B cell (primary cell): ENCODE measurements around the gene SPCS3. TPM values are rescaled to one million over a fixed set of nuclear protein-coding genes. Genes with fewer than 3 reads are reported as not detected.

Source experiments
- ATAC-seq: fragments of 200-7000 bp; cut with Tn5 transposase; one replicate; pipeline ENCODE4 v1.10.0; 2021; ENCODE audit warnings: low read depth, mild to moderate bottlenecking, moderate number of reproducible peaks, moderate library complexity
- CTCF ChIA-PET: fragments of 350-600 bp; sonication (Branson Sonifier 250); formaldehyde crosslinking; loops from one replicate; lab custom pipeline; 2021; ENCODE audit warnings: antibody characterized with exemption, inconsistent platforms; lab: Charles Lee
- POLR2A ChIA-PET: fragments of 350-600 bp; sonication (Branson Sonifier 250); formaldehyde crosslinking; loops from one replicate; lab custom pipeline; 2021; ENCODE audit warnings: antibody characterized with exemption; lab: Charles Lee
- DNase-seq: peaks from one replicate; pipeline ENCODE4 v3.0.0; 2013
- H2AFZ ChIP-seq: 2 replicates; pipeline ENCODE4 v1.6.1; 2012; ENCODE audit warnings: mild to moderate bottlenecking, low read depth, low read length; ENCODE audit not compliant: insufficient read depth, poor library complexity, severe bottlenecking
- H3K27ac ChIP-seq, 2 donors: 1 replicate in 1 of 2; 2 replicates in 1 of 2; pipeline ENCODE4 v1.5.1; 2012 to 2013; ENCODE audit warnings: low read length in 2 of 2, mild to moderate bottlenecking in 2 of 2, moderate library complexity in 1 of 2
- H3K27me3 ChIP-seq, 4 experiments: fragments of 200-600 bp in 1 of 4; sonication (generic) in 1 of 4; replicated peaks in 1 of 4; 1 replicate in 2 of 4; 2 replicates in 2 of 4; pipeline versions ENCODE4 v1.6.1 to v1.7.0; 2013 to 2016; ENCODE audit warnings: low read length in 3 of 4, mild to moderate bottlenecking in 2 of 4, mixed read lengths in 1 of 4, moderate library complexity in 1 of 4; ENCODE audit not compliant: insufficient read depth in 4 of 4, control insufficient read depth in 3 of 4; ENCODE audit errors: control extremely low read depth in 1 of 4
- H3K36me3 ChIP-seq, 2 experiments: replicated peaks in 1 of 2; 1 replicate in 1 of 2; 2 replicates in 1 of 2; pipeline versions ENCODE4 v1.6.1 to v1.7.1; 2013; ENCODE audit warnings: low read length in 1 of 2; ENCODE audit not compliant: insufficient read depth in 2 of 2, control insufficient read depth in 1 of 2; ENCODE audit errors: control extremely low read depth in 1 of 2, extremely low read depth in 1 of 2
- H3K4me1 ChIP-seq, 2 donors: fragments of 200-600 bp in 1 of 2; sonication (generic) in 1 of 2; 1 replicate in 1 of 2; 2 replicates in 1 of 2; pipeline versions ENCODE4 v1.5.1 to v1.6.1; 2013 to 2017; ENCODE audit warnings: low read length in 2 of 2; ENCODE audit not compliant: control insufficient read depth in 2 of 2, insufficient read depth in 2 of 2
- H3K4me2 ChIP-seq: replicated peaks from 2 replicates; pipeline ENCODE3; 2012; ENCODE audit warnings: mild to moderate bottlenecking, low read depth, low read length; ENCODE audit not compliant: poor library complexity, severe bottlenecking
- H3K4me3 ChIP-seq, 5 experiments: fragments of 200-600 bp in 1 of 5; sonication (generic) in 1 of 5; 1 replicate in 3 of 5; 2 replicates in 2 of 5; pipeline versions ENCODE4 v1.5.1 to v1.7.0; 2011 to 2016; ENCODE audit warnings: low read length in 4 of 5, mild to moderate bottlenecking in 4 of 5, low read depth in 2 of 5, control low read depth in 1 of 5, moderate library complexity in 1 of 5; ENCODE audit not compliant: insufficient read depth in 1 of 5; ENCODE audit errors: control extremely low read depth in 1 of 5, extremely low read depth in 1 of 5
- H3K79me2 ChIP-seq: fragments of 200-600 bp; sonication (generic); one replicate; pipeline ENCODE4 v1.6.0; 2016; ENCODE audit warnings: low read length; ENCODE audit not compliant: control insufficient read depth, insufficient read depth
- H3K9ac ChIP-seq: fragments of 200-600 bp; sonication (generic); 2 replicates; pipeline ENCODE4 v1.6.1; 2017; ENCODE audit warnings: mild to moderate bottlenecking, low read length, moderate library complexity
- H3K9me3 ChIP-seq, 3 donors: one replicate each; pipeline versions ENCODE4 v1.6.1 to v1.7.1; 2013; ENCODE audit warnings: low read length in 2 of 3; ENCODE audit not compliant: control insufficient read depth in 2 of 3, insufficient read depth in 1 of 3; ENCODE audit errors: control extremely low read depth in 1 of 3
- H4K20me1 ChIP-seq: 2 replicates; pipeline ENCODE4 v1.6.0; 2012; ENCODE audit warnings: mild to moderate bottlenecking, low read length; ENCODE audit not compliant: insufficient read depth, control insufficient read depth, poor library complexity, severe bottlenecking
- H3K27ac Mint-ChIP-seq: one replicate; pipeline ENCODE4 v1.8.0; 2021; ENCODE audit warnings: mixed read lengths
- H3K27me3 Mint-ChIP-seq: one replicate; pipeline ENCODE4 v1.8.0; 2021; ENCODE audit warnings: mixed read lengths
- H3K4me1 Mint-ChIP-seq: one replicate; pipeline ENCODE4 v1.8.0; 2021; ENCODE audit warnings: mixed read lengths
- H3K4me3 Mint-ChIP-seq: one replicate; pipeline ENCODE4 v1.8.0; 2021; ENCODE audit warnings: mixed read lengths
- H3K9me3 Mint-ChIP-seq: one replicate; pipeline ENCODE4 v1.8.0; 2022; ENCODE audit warnings: mixed read lengths; ENCODE audit not compliant: insufficient read depth
- EZH2 ChIP-seq: IDR thresholded peaks from 2 replicates; pipeline ENCODE4 v1.6.1; 2012; ENCODE audit warnings: borderline replicate concordance, low read depth, mild to moderate bottlenecking, moderate library complexity, low read length; ENCODE audit not compliant: insufficient read depth, poor library complexity, severe bottlenecking
- WGBS: methylation state at CpG from one replicate; pipeline ENCODE4 v1.1.5; 2013; ENCODE audit warnings: missing lambda C conversion rate; ENCODE audit not compliant: insufficient coverage; 5-methylcytosine and 5-hydroxymethylcytosine counted together
- intact Hi-C: fragments of 100-400 bp; cut with micrococcal nuclease; formaldehyde crosslinking; loops from one replicate; pipeline ENCODE4 v1.10.0; 2022
- polyA plus RNA-seq: library from polyadenylated mRNA; depleted of rRNA; stranded (reverse); fragments of >200 nt; gene quantifications from 2 replicates; pipeline ENCODE4 v1.2.3, GENCODE V29; 2012
- total RNA-seq, 2 donors: library from RNA; stranded (reverse); fragments of 120-200 nt in 1 of 2; gene quantifications; 1 replicate in 1 of 2; 2 replicates in 1 of 2; pipeline versions ENCODE4 v1.2.3 to v1.2.4, GENCODE V29; 2013 to 2022
- TF ChIP-seq, protein P1 (sequence below): fragments of 200-600 bp; IDR thresholded peaks from one replicate; pipeline ENCODE4 v1.8.0; 2022; ENCODE audit warnings: antibody characterized with exemption, mild to moderate bottlenecking

The SPCS3 gene
- total and polyA plus RNA-seq, 2 donors (not counting 1 experiment from before 2014, with no cell fraction given): 27.8 to 92.4 TPM

DNA sequence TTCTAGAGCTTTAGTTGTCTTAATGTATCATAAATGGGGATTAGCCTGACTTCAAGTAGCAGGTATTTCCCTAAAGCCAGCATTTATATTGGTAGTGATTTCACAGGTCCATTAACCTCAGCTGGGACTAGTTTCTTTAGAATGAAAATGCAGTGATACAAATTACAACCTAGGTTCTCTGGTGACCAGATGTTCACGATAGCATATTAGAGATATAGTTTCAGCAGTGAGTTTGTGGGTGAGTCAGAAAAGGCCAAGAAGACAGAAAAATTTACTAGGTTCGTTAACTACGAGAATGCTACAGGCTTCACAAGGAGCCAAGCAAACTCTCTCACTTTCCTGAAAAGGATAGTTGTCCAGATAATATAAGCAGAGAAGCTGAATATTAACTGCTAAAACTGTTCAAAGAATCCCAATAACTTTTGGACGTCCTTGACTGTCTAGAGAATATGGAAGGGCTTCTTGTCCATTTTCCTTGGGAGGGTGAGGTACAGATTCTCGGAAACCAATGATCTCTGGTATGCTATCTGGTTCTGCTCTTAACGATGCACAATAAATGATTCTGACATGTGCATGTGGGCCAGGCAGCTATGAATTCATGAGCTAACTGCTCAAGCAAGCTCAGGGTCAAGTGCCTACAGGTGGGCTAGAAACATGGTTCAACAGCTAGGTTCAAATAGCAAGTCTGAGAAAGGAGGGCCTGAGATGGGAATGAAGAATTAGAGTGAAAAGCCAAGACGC lies 6.0 kb upstream of the SPCS3 start:
- CTCF ChIA-PET: interaction anchor here (1.2 kb wide), 1 partner anchor 279 kb away, joined by 3 read pairs; no protein-coding TSS in a partner anchor
- 97% methylated on average over 4 of the region's 7 CpGs for WGBS

More for the DNA sequence above, 6.0 kb upstream of the SPCS3 start:
- H3K4me3 Mint-ChIP-seq: no peak overlapping the region
- H4K20me1 ChIP-seq: no peaks in the 10 kb centered on the region
- intact Hi-C loops: no loop called here
- H3K4me2 ChIP-seq: no peak overlapping the region
- no peak overlapping the region for H3K27ac Mint-ChIP-seq
- H3K27ac ChIP-seq: no peak overlapping the region
- H3K36me3 ChIP-seq: no peaks in the 10 kb centered on the region
- POLR2A ChIA-PET: no interaction called here
- H3K27me3 ChIP-seq: no peaks in the 10 kb centered on the region
- TF ChIP-seq, protein P1, sequence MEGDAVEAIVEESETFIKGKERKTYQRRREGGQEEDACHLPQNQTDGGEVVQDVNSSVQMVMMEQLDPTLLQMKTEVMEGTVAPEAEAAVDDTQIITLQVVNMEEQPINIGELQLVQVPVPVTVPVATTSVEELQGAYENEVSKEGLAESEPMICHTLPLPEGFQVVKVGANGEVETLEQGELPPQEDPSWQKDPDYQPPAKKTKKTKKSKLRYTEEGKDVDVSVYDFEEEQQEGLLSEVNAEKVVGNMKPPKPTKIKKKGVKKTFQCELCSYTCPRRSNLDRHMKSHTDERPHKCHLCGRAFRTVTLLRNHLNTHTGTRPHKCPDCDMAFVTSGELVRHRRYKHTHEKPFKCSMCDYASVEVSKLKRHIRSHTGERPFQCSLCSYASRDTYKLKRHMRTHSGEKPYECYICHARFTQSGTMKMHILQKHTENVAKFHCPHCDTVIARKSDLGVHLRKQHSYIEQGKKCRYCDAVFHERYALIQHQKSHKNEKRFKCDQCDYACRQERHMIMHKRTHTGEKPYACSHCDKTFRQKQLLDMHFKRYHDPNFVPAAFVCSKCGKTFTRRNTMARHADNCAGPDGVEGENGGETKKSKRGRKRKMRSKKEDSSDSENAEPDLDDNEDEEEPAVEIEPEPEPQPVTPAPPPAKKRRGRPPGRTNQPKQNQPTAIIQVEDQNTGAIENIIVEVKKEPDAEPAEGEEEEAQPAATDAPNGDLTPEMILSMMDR: no peak
- no peak for TF ChIP-seq EZH2
- DNase-seq (no peak), ATAC-seq (no peak)
- peaks cover 6% of the 10 kb centered on the region for H3K27me3 Mint-ChIP-seq
- H3K4me1 Mint-ChIP-seq: peaks cover 10% of the 10 kb centered on the region
- H3K79me2 ChIP-seq: peaks cover 3% of the 10 kb centered on the region
- peaks cover 0 to 2% of the 10 kb centered on the region in 2 donors for H3K4me1 ChIP-seq
- no peak overlapping the region for H3K4me3 ChIP-seq
- no peaks in the 10 kb centered on the region for H3K9me3 Mint-ChIP-seq
- H2AFZ ChIP-seq: no peak overlapping the region
- H3K9ac ChIP-seq: no peak overlapping the region
- no peaks in the 10 kb centered on the region for H3K9me3 ChIP-seq
